ENCODE measurements around the gene CD300LG.
"Not testable (repeated sequence)": the region's sequence is repeated elsewhere in the genome, so short reads cannot be mapped to it uniquely, and the experiment has no call there.

Gene CD300LG

GRCh38 chr17:43854498-43854897 is 7.5 kb downstream of the CD300LG start:
- DNase-seq (ENCODE audit: low read depth): no peak

DNA sequence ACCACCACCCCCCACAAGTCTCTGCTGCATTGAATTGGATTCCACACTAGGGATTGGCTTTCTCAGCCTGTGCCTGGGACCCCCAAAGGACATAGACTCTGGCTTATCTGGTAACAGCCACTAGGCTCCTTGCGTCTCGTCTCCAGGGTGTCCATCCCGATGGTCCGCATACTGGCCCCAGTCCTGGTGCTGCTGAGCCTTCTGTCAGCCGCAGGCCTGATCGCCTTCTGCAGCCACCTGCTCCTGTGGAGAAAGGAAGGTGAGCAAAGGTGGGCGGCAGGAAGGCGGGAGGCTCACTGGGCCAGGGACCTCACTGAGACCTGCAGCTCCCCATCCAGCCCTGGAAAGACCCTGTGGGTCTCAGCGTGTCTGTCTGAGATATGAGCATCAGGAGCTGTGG is 8.1 kb downstream of the CD300LG start:
- no peak for DNase-seq (ENCODE audit: low read depth)

DNA sequence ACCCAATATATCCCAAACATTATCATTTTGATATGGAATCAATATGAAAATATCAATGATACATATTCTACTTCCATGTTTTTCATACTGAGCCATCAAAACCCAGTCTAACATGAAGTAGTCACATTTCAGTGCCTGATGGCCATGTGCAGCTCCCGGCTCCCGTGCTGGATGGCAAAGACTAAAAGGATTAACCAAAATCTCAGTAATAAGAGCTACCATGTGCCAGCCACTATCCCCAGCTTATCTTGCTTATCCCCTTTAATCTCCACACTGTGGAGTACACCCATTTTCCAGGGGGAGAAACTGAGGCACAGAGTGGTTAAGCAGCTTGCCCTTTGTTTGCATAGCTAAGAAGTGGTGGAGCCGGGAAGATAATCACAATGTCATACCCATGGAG is 9.2 kb downstream of the CD300LG start:
- DNase-seq (ENCODE audit: low read depth): no peak

DNA sequence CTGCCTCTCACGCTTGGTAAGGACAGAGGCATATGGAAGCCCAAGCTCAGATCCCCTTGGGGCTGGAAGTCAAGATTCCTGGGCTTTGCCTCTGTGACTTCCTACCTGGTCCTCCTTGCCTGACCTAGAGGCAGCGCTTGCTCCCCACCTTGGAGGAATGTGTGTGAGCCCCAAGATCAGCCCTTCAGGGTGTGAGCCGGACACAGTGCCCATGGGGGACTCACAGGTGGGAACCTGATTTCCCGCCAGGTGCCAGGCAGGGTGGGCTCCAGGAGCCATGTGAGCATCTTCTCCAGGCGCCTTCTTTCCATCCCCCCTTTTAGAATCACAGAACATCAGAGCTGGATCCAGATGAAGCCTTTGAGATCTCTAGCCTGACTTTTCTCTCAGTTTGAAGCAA is 10.2 kb downstream of the CD300LG start:
- DNase-seq (ENCODE audit: low read depth): no peak

- no peak for DNase-seq (ENCODE audit: low read depth)
These were observed 11.1 kb downstream of the CD300LG start for GRCh38 chr17:43857957-43858600.

GRCh38 chr17:43860077-43860725 is 13.2 kb downstream of the CD300LG start:
- DNase-seq (ENCODE audit: low read depth): no peak

GRCh38 chr17:43860927-43861622 is 14.1 kb downstream of the CD300LG start:
- DNase-seq (ENCODE audit: low read depth): no peak

- DNase-seq (ENCODE audit: low read depth): no peak
These were observed 15.0 kb downstream of the CD300LG start for GRCh38 chr17:43861960-43862359.

GRCh38 chr17:43864161-43864984 is 17.4 kb downstream of the CD300LG start:
- DNase-seq (ENCODE audit: low read depth): no peak

GRCh38 chr17:43868226-43868994 is 21.4 kb downstream of the CD300LG start:
- no peak for DNase-seq (ENCODE audit: low read depth)

GRCh38 chr17:43869031-43869430 is 22.1 kb downstream of the CD300LG start:
- not testable (repeated sequence) for DNase-seq (ENCODE audit: low read depth)

DNA sequence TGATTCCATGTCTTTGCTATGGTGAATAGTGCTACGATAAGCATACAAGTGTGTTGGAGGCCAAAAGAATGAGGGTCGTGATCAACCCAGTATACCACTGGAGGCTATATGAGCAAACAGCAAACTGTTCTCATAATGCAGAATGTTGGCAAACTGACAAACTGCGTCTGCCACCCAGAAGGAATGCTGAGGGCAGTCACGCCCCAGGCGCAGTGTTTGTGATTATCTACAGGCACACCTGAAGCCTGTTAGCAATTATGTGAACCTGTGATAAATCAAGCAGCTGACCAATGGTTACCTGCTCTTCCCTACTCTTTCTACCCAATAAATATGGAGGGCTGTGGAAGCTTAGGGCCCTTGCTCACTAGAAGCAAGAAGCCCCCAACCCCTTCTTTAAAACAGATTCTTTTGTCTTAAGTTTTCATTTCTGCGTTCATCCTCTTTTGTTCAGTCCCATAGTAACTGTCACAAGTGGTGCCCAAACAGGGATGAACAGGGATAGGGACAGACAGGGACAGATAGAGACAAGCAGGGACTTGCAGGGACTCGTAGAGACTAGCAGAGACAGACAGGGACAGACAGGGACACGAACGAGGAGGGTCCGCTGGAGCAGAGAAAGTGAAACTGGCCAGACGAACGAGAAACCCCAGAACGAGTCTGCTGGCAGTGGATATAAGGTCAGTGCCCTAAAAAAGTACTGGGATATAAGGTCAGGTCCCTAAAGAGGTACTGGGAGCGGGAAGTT is 25.1 kb downstream of the CD300LG start:
- DNase-seq (ENCODE audit: low read depth): no peak

DNA sequence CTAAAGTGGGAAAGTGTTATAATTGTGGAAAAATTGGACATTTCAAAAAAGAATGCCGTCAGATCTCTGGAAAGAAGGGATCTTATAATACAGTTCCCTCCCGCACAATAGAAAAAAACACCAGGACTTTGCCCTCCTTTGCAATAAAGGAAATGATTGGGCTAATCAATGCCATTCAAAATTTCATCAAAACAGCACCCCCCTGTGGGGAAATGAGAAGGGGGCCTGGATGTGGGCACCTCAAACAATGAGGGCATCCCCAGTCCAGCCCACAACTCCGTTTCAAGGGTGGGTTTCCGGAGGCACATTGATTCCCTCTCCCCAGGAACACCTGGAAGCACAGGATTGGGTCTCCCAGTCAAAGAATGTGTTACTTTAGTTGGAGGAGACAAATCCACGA is 26.1 kb downstream of the CD300LG start:
- DNase-seq (ENCODE audit: low read depth): no peak

- DNase-seq (ENCODE audit: low read depth): no peak
These were observed 26.8 kb downstream of the CD300LG start for GRCh38 chr17:43873815-43874214.

DNA sequence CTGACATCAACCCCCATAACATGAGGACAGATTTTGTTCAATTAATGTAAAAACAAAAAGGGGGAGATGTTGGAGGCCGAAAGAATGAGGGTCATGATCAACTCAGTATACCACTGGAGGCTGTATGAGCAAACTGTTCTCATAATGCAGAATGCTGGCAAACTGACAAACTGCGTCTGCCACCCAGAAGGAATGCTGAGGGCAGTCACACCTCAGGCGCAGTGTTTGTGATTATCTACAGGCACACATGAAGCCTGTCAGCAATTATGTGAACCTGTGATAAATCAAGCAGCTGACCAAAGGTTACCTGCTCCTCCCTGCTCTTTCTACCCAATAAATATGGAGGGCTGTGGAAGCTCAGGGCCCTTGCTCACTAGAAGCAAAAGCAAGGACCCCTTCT is 27.3 kb downstream of the CD300LG start:
- no peak for DNase-seq (ENCODE audit: low read depth)

DNA sequence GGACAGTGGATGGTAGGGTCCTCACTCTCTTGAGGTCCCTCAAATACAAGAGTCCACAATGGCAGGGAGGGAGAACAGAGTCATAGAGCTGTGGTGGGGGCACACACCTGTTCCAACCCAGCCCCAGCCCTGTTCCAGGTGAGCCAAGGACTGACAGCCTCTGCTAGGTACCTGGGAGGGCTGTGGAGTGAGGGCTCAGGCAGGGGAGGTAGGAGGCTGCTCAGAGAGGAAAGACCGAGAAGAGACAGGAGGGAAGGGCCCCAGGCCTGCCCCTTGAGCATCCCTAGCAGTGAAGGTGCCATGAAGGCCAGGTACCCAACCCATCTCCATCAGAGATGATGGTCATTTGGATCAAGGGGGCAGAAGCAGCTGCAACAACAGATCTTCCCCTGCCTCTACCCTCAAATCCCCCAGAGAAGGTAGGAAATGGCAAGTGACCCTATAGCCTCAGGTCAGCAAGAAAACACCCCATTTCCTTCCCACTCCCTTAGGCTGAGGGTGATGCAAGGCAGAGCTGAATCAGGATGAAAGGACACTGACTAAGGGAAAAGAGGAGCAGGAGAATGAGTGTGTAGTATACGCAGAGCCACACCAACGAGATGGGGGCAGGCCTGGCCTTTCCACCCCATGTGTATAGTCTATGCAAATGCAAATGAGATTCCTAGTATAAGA is 28.6 kb downstream of the CD300LG start:
- no peak for DNase-seq (ENCODE audit: low read depth)

DNA sequence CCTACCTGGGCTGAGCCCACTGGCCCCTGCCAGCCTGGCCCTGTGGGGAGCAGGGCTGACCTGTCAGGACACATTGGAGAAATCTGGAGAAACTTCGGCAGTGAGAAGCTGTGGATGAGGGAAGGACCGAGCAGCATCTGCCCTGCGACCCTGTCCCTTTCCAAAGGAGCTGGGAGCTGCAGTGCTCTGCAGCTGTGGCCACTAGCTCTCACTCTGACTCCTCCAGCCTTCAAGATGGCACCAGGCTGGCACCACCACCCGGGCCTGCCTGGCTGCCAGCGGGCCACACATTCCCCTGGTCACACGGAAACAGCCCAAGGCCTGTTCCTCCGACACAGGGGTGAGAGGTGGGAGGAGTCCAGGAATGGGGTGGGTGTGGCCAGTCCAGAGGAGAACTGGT is 30.1 kb downstream of the CD300LG start:
- no peak for DNase-seq (ENCODE audit: low read depth)

DNA sequence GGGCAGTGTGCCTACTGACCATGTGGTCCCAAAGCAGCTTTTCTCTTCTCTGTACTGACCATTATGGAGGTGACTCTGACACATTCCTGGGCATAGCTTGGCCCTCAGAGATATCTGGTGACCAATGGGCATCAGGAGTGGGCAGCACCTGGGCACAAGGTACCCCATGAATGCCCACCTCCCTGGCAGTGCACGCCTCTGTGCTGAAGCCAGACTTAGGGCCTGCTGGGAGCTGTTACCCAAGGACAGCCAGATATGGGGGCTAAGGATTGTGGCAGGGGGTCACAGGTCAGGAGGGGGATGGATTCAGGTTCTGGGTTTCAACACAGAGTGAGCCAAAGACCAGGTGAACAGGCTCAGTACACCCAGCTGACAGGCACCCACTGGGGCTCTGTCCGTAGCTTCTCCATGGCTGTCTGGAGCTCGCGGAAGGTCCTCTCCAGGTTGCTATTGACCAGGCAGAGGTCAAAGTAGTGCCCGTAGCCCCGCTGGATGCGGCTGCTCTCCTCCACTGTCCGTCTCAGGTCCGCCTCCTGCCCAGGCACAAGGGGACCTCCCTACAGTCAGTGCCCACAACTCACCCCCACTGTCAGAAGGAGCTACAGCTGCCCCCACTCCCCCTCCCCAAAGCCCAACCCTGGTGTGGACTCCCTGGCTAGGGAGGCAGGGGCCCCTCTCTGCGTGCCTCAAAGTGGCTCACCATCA is 30.6 kb downstream of the CD300LG start:
- DNase-seq (ENCODE audit: low read depth): no peak

DNA sequence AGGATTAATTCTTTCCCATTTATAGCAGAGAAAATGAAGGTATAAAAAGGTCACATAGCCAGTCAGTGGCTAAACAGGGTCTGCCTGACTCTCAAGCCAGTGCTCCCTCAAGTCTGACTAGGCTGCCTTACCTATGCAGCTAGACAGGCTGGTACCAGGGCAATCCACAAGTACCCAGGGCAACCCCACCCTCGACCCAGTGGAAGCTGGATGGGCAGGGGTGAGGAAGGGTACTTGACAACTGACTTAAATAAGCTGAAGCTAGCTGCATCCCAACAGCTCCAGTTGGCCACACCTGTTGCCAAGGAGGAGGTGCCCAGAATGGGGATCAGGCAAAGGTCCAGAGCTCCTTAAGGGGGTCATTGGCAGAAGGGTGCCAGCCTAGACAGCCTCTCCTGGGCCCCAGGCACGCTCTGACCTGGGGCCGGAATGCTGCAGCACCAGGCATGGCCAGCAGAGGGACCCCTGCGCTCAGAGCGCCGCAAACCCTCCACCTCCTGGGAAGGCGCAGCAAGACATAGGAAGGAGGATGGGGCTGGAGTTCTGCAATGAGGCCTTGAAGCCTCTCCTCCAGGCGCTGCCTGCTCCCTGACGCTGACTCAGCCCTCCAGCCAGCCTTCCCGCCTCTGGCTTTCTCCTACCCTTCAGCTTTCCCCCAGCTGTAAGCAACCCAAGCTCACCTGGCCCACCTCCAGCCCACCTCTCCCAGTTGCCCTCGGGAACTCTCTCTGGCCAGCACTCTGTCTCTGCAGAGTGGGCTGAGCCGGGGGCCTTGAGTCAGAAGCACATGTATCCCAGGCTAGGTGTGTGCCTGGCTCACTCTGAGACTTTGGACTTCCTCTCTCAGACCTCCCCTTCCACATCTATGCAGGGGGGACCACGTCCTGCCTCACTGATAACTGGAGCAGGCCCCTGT is 31.5 kb downstream of the CD300LG start:
- peak; percentile 33 for DNase-seq (ENCODE audit: low read depth)

Data from T follicular helper cell (primary cell).